HG02588 (cell line): ENCODE measurements around the gene SPRY2.

Experiments
- ATAC-seq: cut with Tn5 transposase; IDR thresholded peaks from one replicate; pipeline ENCODE4 v1.9.1; 2021; ENCODE audit warnings: mild to moderate bottlenecking, moderate library complexity; ENCODE audit not compliant: unreplicated experiment

Gene SPRY2, protein sequence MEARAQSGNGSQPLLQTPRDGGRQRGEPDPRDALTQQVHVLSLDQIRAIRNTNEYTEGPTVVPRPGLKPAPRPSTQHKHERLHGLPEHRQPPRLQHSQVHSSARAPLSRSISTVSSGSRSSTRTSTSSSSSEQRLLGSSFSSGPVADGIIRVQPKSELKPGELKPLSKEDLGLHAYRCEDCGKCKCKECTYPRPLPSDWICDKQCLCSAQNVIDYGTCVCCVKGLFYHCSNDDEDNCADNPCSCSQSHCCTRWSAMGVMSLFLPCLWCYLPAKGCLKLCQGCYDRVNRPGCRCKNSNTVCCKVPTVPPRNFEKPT

GRCh38 chr13:80341101-80341755 lies at the start of gene SPRY2:
TSS of gene SPRY2 (minus strand) at chr13:80341126. CDS start at chr13:80337705, 3,421 bp downstream.
- peak; percentile 56 for ATAC-seq

- no peak for ATAC-seq
Observed at GRCh38 chr13:80390338-80390737, 49.4 kb upstream of the SPRY2 start.

DNA sequence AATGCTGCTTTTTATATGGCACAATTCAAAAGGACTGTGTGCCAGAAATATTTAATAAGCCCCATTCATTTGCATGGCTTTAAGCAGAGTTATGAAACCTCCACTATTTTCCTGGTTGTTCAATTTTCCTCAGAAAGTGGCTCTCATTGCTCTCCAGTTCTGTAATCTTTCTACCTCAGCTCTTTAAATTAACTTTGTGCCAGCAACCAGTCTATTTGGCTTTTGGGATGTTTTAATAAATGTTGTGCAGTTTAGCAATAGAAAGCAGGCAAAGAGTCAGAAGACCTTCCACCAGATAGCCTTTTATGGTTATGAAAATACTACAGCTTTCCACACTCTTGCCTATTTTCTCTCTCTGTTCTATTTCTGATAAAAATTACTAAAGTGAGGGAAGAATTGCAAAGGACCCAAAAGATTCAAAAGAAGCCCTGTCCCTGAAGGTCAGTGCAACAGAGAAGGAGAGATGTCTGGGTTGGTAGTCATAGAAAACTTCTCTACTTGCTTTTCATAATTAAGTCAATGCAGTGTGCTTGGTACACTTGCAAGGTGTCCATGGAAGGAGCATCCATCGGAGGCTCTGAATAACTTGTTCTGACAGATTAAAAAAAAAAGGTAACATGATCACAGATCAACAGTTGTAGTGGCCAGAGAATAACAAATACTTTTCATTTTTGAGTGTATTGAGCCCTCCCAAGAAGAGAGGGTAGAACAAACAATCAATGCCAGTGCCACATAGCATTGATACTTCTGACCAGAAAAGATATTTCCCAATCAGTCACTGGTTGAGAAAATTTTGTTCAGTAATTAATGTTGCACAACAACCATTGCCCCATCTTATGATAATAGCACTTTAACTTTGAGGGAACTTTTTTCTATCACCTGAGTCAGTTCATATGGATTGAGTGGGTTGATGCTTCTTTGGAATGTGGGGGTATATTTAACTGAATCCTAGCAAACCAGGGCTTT lies 48.4 kb upstream of the SPRY2 start:
- no peak for ATAC-seq

DNA sequence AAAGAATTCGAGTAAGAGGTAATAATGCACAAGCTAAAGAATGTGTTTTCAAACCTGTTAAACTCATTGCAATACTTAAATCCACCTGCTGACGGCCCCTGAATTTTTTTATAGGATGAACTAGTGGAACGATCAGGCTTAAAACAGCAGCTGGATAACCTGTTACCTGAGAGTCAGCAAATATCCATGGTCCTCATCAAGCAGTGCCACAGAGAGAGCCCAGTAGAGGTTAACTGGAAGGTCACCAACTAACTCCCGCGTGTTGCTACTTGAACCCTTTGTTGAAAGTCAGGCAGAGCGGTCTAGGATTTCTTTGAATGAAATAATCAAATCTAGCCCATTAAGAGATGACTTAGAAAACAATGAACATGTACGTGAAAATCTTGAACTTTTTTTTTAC lies 47.6 kb upstream of the SPRY2 start:
- ATAC-seq: no peak

GRCh38 chr13:80386592-80386991 lies 45.7 kb upstream of the SPRY2 start:
- no peak for ATAC-seq

DNA sequence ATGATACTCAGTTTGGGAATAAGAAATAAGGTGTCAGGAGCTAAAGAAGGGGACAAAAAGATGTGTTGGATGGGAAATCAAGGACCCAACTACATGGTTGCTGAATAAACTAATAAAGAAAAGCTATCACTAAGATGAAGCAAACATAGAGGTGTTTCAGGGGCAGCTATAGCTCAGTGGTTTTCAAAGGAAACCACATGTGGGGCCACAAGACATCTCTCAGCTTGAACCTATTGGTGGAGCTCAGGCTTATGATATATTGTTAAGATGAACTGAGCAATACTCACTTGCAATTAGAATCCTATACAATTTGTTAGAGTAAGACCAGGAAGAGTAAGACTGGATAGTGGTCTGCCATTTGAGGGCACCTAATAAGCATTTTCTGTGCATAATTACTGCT lies 45.1 kb upstream of the SPRY2 start:
- no peak for ATAC-seq

GRCh38 chr13:80382576-80382975 lies 41.6 kb upstream of the SPRY2 start:
- no peak for ATAC-seq

GRCh38 chr13:80379245-80379644 lies 38.3 kb upstream of the SPRY2 start:
- no peak for ATAC-seq

DNA sequence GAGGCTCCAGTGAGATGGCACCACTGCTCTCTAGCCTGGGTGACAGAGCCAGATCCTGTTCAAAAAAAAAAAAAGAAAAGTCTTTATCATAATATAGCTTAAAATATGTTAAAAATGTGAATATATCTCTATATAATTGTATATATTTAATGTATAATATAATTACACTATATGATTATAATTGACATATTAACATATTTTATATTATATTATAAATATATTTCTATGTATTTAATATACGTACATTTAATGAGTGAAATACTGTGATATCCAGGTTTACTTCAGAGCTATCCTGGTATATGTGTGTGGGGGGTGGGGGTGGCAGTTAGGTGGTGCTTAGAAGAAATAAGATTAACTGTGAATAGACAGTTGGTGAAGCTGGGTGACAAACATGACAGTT lies 35.6 kb upstream of the SPRY2 start:
- no peak for ATAC-seq

DNA sequence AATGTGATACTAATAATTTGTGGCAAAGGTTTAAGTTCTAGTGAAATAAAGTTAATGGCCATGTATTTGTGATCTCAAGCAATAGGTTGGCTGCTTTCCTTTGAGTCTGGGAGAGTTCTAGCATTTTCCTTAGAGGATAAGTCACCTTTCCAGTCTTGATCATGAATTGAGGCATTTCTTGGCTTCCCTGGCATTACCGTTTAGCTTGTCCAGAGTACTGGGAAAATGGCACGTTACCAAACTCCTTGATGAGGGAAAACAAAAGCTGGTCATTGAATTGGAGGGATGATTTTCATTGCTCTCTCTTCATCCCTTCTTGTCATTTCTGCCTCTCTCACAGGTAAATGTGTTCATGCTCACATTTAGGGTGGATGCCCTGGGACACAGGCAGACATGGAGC lies 34.0 kb upstream of the SPRY2 start:
- ATAC-seq: no peak

DNA sequence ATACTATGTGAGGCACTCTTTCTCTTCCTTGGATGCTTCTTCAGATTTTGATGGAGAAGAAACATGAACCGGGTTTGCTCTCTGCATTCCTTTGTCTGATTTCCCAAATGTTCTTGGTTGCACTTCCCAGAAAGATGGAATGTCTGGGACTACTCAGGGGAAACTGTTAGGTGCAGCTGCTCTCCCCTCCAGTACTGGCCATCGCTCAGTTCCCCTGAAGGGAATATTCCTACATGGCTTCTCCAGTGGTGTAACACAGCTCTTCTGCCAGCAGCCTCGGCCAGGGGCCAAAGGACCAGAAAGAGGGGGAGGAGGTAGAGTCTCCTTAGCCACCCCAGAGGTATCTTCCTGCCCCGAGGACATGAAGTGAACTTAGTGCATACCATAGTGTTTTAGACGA lies 33.5 kb upstream of the SPRY2 start:
- ATAC-seq: no peak

DNA sequence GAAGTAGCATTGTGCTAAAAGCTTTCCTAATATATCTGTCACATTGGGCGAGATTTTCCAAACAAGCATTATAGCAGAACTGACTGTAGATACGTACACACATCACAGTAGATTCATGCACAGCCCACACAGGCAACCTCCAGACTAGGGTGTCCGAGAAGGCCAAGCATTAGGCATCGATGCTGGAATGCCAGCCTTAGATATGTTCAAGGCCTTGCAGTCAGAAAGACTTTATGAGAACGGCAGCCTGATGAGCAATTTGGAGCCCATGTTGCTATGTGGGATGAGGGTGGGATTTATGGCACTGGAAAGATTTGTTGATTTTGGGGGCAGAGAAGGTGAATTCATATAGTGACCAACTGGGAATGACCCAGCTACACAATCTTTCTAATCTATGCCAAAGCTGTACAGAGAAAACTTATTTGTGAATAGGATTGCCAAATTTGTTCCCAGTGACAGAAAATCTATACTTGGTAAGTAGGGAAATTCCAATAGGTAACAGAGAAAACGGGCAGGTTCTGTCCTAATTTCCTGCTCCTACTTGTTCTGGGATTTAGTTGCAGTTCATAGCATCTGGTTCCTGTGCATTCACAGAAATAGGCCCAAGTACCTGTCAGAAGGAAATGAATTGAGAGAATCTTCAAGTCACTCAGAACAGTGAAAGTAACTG lies 31.0 kb upstream of the SPRY2 start:
- ATAC-seq: no peak

- ATAC-seq: no peak
Observed at GRCh38 chr13:80367473-80367872, 26.5 kb upstream of the SPRY2 start.

GRCh38 chr13:80363890-80364503 lies 23.1 kb upstream of the SPRY2 start:
- no peak for ATAC-seq

DNA sequence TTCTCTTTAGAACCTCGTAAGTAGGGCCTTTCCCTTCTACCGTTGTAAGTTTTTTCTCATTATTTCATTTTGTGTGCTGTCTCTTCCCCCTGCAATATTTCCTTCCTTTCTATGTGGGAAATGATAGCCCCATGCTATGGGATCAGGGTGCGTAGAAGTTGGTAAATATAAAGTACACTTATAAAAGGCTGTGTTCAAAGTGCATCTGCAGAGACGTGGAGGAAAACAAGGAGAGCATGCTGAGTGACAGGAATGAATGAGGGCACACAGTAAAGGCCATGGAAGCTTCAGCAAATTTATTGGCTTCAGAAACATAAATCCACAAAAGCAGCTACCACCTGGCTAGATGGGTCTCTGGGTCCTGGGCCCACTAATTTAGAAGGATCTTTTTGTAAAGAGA lies 21.6 kb upstream of the SPRY2 start:
- no peak for ATAC-seq

- ATAC-seq: peak; percentile 85
Observed at GRCh38 chr13:80361883-80362327, 21.0 kb upstream of the SPRY2 start.

GRCh38 chr13:80361298-80361697 lies 20.4 kb upstream of the SPRY2 start:
- ATAC-seq: no peak

GRCh38 chr13:80360453-80360800 lies 19.5 kb upstream of the SPRY2 start:
- ATAC-seq: no peak

DNA sequence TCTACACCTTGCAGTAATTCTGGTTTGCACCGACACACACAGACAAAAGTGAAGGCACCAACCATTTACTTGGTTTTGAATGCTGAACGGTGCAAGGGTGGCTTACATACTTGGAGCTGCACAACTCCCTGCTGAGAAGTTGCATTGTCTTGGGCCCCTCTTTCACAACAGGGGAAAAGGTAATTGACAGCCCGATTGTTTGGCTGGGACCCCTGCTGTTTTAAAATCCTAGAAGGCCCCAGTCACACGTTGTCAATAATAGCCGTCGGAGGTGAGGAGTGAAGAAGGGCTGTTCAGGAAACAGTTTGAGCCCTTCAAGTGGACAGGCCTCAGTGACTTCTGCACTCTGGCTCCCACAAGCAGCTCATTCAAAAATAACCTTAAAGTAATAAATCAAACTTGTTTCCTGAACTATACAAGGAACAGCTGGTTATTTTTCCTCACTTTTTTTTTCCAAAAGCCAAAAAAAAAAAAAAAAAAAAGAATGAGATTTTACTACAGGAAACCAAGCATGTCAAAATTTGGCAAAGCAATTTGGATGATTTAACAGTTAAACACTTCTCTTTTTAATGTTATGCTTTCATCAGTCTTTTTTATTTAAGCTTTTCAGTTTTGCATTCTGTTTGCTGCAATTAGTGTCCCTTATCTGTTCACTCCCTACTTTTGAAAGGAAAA lies 19.0 kb upstream of the SPRY2 start:
- no peak for ATAC-seq

- no peak for ATAC-seq
Observed at GRCh38 chr13:80359414-80359777, 18.5 kb upstream of the SPRY2 start.
